22Rv1 (cell line): ENCODE results near the gene ATCAY.

Source experiments
- ZFX ChIP-seq: fragments of 450-650 bp; IDR thresholded peaks from 2 replicates; pipeline ENCODE4 v1.6.1; 2017; ENCODE audit warnings: antibody characterized with exemption, borderline replicate concordance
- TF ChIP-seq, protein P1 (sequence below): fragments of 450-650 bp; IDR thresholded peaks from 2 replicates; pipeline ENCODE4 v1.5.1; 2017; ENCODE audit warnings: mild to moderate bottlenecking

DNA sequence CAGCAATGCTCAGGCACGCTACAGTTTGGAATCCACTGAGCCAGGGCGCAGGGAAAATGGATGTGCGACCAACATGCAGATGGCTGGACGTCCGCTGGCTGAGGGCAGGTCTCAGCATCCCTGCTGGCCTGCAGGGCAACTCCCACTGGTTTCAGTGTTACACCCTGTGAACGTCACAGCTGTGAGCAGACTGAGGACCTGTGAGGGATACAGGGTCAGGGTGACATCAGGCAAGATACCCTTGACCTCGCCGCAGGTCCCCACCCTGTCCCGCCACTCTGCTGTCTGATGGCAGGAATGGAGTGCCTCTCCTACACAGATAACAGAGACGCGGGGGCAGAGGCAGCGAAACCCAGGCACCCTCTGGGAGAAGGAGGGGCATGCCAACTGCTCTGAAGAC is 30.7 kb upstream of the ATCAY start:
- TF ChIP-seq, protein P1, sequence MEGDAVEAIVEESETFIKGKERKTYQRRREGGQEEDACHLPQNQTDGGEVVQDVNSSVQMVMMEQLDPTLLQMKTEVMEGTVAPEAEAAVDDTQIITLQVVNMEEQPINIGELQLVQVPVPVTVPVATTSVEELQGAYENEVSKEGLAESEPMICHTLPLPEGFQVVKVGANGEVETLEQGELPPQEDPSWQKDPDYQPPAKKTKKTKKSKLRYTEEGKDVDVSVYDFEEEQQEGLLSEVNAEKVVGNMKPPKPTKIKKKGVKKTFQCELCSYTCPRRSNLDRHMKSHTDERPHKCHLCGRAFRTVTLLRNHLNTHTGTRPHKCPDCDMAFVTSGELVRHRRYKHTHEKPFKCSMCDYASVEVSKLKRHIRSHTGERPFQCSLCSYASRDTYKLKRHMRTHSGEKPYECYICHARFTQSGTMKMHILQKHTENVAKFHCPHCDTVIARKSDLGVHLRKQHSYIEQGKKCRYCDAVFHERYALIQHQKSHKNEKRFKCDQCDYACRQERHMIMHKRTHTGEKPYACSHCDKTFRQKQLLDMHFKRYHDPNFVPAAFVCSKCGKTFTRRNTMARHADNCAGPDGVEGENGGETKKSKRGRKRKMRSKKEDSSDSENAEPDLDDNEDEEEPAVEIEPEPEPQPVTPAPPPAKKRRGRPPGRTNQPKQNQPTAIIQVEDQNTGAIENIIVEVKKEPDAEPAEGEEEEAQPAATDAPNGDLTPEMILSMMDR = no peak
- no peak for TF ChIP-seq ZFX
